ENCODE measurements around the gene TRIM51.
"Not testable (repeated sequence)": the region's sequence is repeated elsewhere in the genome, so short reads cannot be mapped to it uniquely, and the experiment has no call there.

Gene TRIM51, protein sequence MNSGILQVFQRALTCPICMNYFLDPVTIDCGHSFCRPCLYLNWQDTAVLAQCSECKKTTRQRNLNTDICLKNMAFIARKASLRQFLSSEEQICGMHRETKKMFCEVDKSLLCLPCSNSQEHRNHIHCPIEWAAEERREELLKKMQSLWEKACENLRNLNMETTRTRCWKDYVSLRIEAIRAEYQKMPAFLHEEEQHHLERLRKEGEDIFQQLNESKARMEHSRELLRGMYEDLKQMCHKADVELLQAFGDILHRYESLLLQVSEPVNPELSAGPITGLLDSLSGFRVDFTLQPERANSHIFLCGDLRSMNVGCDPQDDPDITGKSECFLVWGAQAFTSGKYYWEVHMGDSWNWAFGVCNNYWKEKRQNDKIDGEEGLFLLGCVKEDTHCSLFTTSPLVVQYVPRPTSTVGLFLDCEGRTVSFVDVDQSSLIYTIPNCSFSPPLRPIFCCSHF

GRCh38 chr11:55882997-55883396, at the start of gene TRIM51:
Gene TRIM51, plus strand, starts transcription at chr11:55883297. Its CDS starts 2,132 bp downstream, at chr11:55885429.
- not testable (repeated sequence) for DNase-seq

- DNase-seq = no peak
Measured at GRCh38 chr11:55838452-55838851, 44.6 kb upstream of the TRIM51 start, which contains the start of gene OR5D16. Gene OR5D16, plus strand, starts transcription at chr11:55838752. Its CDS starts 0 bp downstream, at chr11:55838752.

- no peak for DNase-seq
Measured at GRCh38 chr11:55847453-55847852, 35.6 kb upstream of the TRIM51 start.

GRCh38 chr11:55849037-55849436, 34.1 kb upstream of the TRIM51 start:
- DNase-seq = no peak

DNA sequence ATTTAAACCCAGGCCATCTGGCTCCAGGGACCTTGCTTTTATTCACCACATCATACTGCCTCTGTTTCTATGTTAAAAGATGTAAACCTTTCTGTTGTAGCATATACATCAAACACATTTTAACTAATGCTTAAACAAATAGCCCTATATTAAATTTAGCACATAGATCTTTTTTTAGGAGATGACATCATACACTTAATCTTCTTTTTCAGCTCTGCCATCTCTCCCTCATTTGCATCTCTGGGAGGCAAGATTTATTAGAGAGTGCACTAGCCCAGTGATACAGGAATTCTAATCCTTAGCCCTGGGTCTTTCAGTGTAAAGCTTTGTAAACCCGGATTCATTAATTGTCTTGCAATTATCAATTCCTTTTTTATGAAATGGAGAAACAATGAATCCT, 31.0 kb upstream of the TRIM51 start:
- no peak for DNase-seq

GRCh38 chr11:55854704-55855103, 28.4 kb upstream of the TRIM51 start:
- DNase-seq = no peak

GRCh38 chr11:55867354-55867753, 15.7 kb upstream of the TRIM51 start:
- not testable (repeated sequence) for DNase-seq

GRCh38 chr11:55872731-55873130, 10.4 kb upstream of the TRIM51 start:
- DNase-seq = not testable (repeated sequence)

GRCh38 chr11:55873146-55873545, 10.0 kb upstream of the TRIM51 start:
- DNase-seq = not testable (repeated sequence)

GRCh38 chr11:55884995-55885394, 1.9 kb downstream of the TRIM51 start:
- not testable (repeated sequence) for DNase-seq

DNA sequence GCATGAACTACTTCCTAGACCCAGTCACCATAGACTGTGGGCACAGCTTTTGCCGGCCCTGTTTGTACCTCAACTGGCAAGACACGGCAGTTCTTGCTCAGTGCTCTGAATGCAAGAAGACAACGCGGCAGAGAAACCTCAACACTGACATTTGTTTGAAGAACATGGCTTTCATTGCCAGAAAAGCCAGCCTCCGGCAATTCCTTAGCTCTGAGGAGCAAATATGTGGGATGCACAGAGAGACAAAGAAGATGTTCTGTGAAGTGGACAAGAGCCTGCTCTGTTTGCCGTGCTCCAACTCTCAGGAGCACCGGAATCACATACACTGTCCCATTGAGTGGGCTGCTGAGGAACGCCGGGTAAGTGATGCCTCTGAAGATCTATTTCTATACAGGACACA, 2.4 kb downstream of the TRIM51 start:
- DNase-seq = not testable (repeated sequence)

- no peak for DNase-seq
Measured at GRCh38 chr11:55895216-55895615, 12.1 kb downstream of the TRIM51 start.

- no peak for DNase-seq
Measured at GRCh38 chr11:55902308-55902707, 19.2 kb downstream of the TRIM51 start.

DNA sequence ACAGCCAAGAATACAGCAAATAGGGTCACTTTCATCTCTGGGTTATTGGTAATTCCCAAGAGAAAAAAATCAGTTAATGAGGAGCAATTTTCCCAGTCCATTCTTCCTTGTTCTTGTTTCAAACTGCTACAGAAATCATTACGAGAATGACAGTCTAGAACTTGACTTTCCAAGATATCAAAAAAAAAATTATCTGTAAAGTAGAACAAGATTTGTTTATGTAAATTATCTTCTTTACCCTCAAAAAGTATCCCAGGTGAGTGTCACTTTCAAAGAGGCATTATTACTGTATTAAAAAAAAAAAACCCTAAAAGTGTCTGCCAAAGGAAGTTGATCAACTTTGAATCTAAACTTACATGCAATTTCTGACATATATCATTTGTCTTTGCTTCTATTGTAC, 31.4 kb downstream of the TRIM51 start, which contains the start of gene OR5W2:
TSS of gene OR5W2 (minus strand) at position 101 of the 400 bp plus-strand sequence. CDS start at position 101, 0 bp downstream.
- DNase-seq = no peak

GRCh38 chr11:55920537-55920936, 37.4 kb downstream of the TRIM51 start:
- no peak for DNase-seq

GRCh38 chr11:55936300-55936699, 53.2 kb downstream of the TRIM51 start, which contains the start of gene OR5I1:
Gene OR5I1, minus strand, starts transcription at chr11:55936400. Its CDS starts 0 bp downstream, at chr11:55936400.
- DNase-seq = no peak
